GM21447 (cell line): Measurements from ENCODE around the gene SETSIP.
"Not testable (repeated sequence)": the region's sequence is repeated elsewhere in the genome, so short reads cannot be mapped to it uniquely, and the experiment has no call there.

Experiments
- ATAC-seq: cut with Tn5 transposase; IDR thresholded peaks from one replicate; pipeline ENCODE4 v1.9.1; 2021; ENCODE audit not compliant: unreplicated experiment

SETSIP gene

GRCh38 chr1:92075311-92075710, at the start of gene SETSIP:
Gene SETSIP, minus strand, starts transcription at chr1:92075411. Its CDS starts 0 bp downstream, at chr1:92075411.
- ATAC-seq = no peak

- no peak for ATAC-seq
Measured at GRCh38 chr1:92123868-92124267, 48.7 kb upstream of the SETSIP start.

- ATAC-seq = no peak
Measured at GRCh38 chr1:92118826-92119225, 43.6 kb upstream of the SETSIP start.

GRCh38 chr1:92117526-92117925, 42.3 kb upstream of the SETSIP start:
- ATAC-seq = no peak

GRCh38 chr1:92108631-92109030, 33.4 kb upstream of the SETSIP start:
- ATAC-seq = no peak

- no peak for ATAC-seq
Measured at GRCh38 chr1:92105546-92106081, 30.4 kb upstream of the SETSIP start.

GRCh38 chr1:92096317-92096716, 21.1 kb upstream of the SETSIP start:
- no peak for ATAC-seq

GRCh38 chr1:92095874-92096273, 20.7 kb upstream of the SETSIP start:
- no peak for ATAC-seq

GRCh38 chr1:92094595-92094994, 19.4 kb upstream of the SETSIP start:
- no peak for ATAC-seq

- ATAC-seq = no peak
Measured at GRCh38 chr1:92094090-92094489, 18.9 kb upstream of the SETSIP start.

GRCh38 chr1:92091625-92092024, 16.4 kb upstream of the SETSIP start:
- no peak for ATAC-seq

GRCh38 chr1:92087542-92087941, 12.3 kb upstream of the SETSIP start:
- no peak for ATAC-seq

GRCh38 chr1:92085727-92086126, 10.5 kb upstream of the SETSIP start:
- ATAC-seq = no peak

GRCh38 chr1:92084651-92085050, 9.4 kb upstream of the SETSIP start:
- no peak for ATAC-seq

- ATAC-seq = no peak
Measured at GRCh38 chr1:92081031-92081430, 5.8 kb upstream of the SETSIP start.

- peak; percentile 94 for ATAC-seq
Measured at GRCh38 chr1:92080128-92080985, 5.1 kb upstream of the SETSIP start, which contains the start of gene BTBD8. Gene BTBD8, plus strand, starts transcription at chr1:92080345. Its CDS starts 227 bp downstream, at chr1:92080572.

- no peak for ATAC-seq
Measured at GRCh38 chr1:92079441-92079840, 4.2 kb upstream of the SETSIP start.

GRCh38 chr1:92078077-92078476, 2.9 kb upstream of the SETSIP start:
- not testable (repeated sequence) for ATAC-seq

GRCh38 chr1:92076363-92076762, 1.2 kb upstream of the SETSIP start:
- no peak for ATAC-seq

- ATAC-seq = not testable (repeated sequence)
Measured at GRCh38 chr1:92074446-92074845, 765 bp downstream of the SETSIP start.

GRCh38 chr1:92070892-92071291, 4.3 kb downstream of the SETSIP start:
- no peak for ATAC-seq

- no peak for ATAC-seq
Measured at GRCh38 chr1:92066321-92066720, 8.9 kb downstream of the SETSIP start.
